SU-DHL-6 (cell line): ENCODE results near the gene ST8SIA4.

Experiments
- CTCF ChIP-seq: fragments of 200-600 bp; sonication (generic); IDR thresholded peaks from one replicate; pipeline ENCODE4 v1.5.1; 2017; ENCODE audit warnings: antibody characterized with exemption, mild to moderate bottlenecking, low read length, moderate library complexity; ENCODE audit not compliant: insufficient read depth, poor library complexity, severe bottlenecking
- EZH2phosphoT487 ChIP-seq: fragments of 200-600 bp; sonication (generic), shearing (Covaris generic); conservative IDR thresholded peaks from 2 replicates; pipeline ENCODE4 v1.6.1; 2018; ENCODE audit warnings: mild to moderate bottlenecking, antibody characterized with exemption, low read length, moderate library complexity, mixed read lengths

DNA sequence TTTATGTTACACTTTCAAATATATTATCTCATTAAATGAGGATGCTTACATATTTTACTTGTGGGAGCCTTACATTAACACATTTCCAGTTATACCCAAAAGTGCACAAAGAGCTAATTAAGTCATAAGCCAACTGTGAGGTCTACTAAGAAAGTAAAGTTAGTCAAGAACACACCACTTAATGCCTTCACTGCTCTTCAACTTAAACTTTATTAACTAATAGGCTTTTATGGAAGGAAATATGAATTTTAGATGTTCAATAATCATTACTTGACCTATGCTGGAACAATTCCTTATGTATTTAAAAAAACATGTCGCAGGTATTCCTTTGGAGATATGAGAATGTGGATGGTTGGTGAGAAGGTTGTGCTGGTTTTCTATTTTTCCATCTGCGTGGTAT lies 3.4 kb downstream of the ST8SIA4 start:
- no peak for TF ChIP-seq CTCF
- TF ChIP-seq EZH2phosphoT487: no peak
